Lower lobe of right lung (tissue), 2 donors: Measurements from ENCODE around the gene FRY. TPM values are rescaled to one million over a fixed set of nuclear protein-coding genes. Genes with fewer than 3 reads are reported as not detected.

Experiments
- ATAC-seq, 2 donors: fragments of 200-7000 bp; cut with Tn5 transposase; one replicate each; pipeline ENCODE4 v1.9.1; 2020 to 2022; ENCODE audit warnings: mild to moderate bottlenecking in 2 of 2, moderate library complexity in 2 of 2
- DNase-seq: peaks from one replicate; pipeline ENCODE4 v3.0.0-alpha.2; 2020
- H3K27ac ChIP-seq: fragments of 200-600 bp; one replicate; pipeline ENCODE4 v1.8.0; 2022
- H3K27me3 ChIP-seq: fragments of 200-600 bp; one replicate; pipeline ENCODE4 v1.8.0; 2022; ENCODE audit warnings: low read depth
- H3K36me3 ChIP-seq: fragments of 200-600 bp; one replicate; pipeline ENCODE4 v1.8.0; 2022; ENCODE audit warnings: mild to moderate bottlenecking
- H3K4me1 ChIP-seq: fragments of 200-600 bp; one replicate; pipeline ENCODE4 v1.8.0; 2022
- H3K4me3 ChIP-seq: fragments of 200-600 bp; one replicate; pipeline ENCODE4 v1.8.0; 2022; ENCODE audit warnings: mild to moderate bottlenecking
- H3K9me3 ChIP-seq: fragments of 200-600 bp; one replicate; pipeline ENCODE4 v1.8.0; 2022
- intact Hi-C: fragments of 100-400 bp; cut with DNase I; formaldehyde crosslinking; loops from one replicate; pipeline ENCODE4 v1.11.0; 2022
- total RNA-seq: library from RNA; stranded (reverse); fragmentation: NEBNext Ultra II Directional; extraction: Animal tissue kit (Norgen Biotek cat#: 25700); gene quantifications from one replicate; pipeline ENCODE4 v1.2.1, GENCODE V29; 2021
- TF ChIP-seq, protein P1 (sequence below): fragments of 200-600 bp; IDR thresholded peaks from one replicate; pipeline ENCODE4 v1.8.0; 2022; ENCODE audit warnings: antibody characterized with exemption, mild to moderate bottlenecking
- donor health status: DM: no; HTN: yes; CAD: no; lungs with severe emphysema.

Gene FRY
- total RNA-seq, 1 donor from 2014 or later: 93.7 TPM

DNA sequence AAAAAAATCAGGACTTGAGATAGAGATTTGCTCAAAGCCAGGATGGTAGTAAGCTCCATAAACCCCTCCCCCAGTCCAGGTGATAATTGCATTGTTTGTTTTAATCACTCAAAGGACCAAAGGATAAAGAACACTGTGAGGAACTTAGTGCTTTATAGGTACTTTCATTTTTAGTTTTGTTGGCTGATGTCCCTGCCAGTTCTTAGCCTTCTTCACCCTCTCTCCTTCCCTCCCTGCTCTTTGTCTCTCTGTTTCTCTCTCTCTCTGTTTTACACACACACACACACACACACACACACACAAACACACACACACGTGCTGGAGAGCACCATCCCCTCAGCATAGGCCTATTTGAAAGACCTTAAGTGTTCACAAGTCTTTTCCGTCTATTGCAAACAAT, 5.2 kb downstream of the FRY start:
- Histone ChIP-seq H3K27me3 (no peaks in the 10 kb centered on the region), H3K27ac (no peak overlapping the region), H3K9me3 (no peaks in the 10 kb centered on the region), H3K36me3 (no peaks in the 10 kb centered on the region), H3K4me1 (peaks cover 16% of the 10 kb centered on the region), H3K4me3 (no peak overlapping the region)
- ATAC-seq (peak in 1 of 2 donors; percentile 35), DNase-seq (no peak)
- intact Hi-C loops: no loop called here
- TF ChIP-seq, protein P1, sequence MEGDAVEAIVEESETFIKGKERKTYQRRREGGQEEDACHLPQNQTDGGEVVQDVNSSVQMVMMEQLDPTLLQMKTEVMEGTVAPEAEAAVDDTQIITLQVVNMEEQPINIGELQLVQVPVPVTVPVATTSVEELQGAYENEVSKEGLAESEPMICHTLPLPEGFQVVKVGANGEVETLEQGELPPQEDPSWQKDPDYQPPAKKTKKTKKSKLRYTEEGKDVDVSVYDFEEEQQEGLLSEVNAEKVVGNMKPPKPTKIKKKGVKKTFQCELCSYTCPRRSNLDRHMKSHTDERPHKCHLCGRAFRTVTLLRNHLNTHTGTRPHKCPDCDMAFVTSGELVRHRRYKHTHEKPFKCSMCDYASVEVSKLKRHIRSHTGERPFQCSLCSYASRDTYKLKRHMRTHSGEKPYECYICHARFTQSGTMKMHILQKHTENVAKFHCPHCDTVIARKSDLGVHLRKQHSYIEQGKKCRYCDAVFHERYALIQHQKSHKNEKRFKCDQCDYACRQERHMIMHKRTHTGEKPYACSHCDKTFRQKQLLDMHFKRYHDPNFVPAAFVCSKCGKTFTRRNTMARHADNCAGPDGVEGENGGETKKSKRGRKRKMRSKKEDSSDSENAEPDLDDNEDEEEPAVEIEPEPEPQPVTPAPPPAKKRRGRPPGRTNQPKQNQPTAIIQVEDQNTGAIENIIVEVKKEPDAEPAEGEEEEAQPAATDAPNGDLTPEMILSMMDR: no peak

DNA sequence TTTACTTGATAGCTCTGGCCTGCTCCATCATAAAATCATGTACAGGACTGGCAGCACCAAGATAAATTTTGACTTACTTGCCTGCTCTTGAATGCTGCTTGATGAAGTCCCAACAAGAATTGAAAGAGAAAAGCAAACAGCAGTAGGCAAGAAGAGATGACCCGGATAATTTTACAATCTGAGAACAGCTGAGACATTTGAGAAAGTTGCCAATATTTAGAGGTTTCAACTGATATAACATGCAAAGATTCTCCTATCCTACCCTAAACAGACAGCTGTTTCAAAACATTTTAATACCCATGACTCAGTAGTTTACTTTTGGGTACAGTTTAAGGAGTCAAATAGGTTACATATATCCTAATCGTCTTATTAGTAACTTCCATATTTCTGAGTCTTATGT, 5.9 kb downstream of the FRY start:
- H3K27ac ChIP-seq: no peak overlapping the region
- no peaks in the 10 kb centered on the region for H3K9me3 ChIP-seq
- ATAC-seq (no peak), DNase-seq (no peak)
- H3K4me1 ChIP-seq: peaks cover 12% of the 10 kb centered on the region
- intact Hi-C loops: no loop called here
- TF ChIP-seq, protein P1: no peak
- H3K36me3 ChIP-seq: no peaks in the 10 kb centered on the region
- H3K27me3 ChIP-seq: no peaks in the 10 kb centered on the region
- H3K4me3 ChIP-seq: no peak overlapping the region

DNA sequence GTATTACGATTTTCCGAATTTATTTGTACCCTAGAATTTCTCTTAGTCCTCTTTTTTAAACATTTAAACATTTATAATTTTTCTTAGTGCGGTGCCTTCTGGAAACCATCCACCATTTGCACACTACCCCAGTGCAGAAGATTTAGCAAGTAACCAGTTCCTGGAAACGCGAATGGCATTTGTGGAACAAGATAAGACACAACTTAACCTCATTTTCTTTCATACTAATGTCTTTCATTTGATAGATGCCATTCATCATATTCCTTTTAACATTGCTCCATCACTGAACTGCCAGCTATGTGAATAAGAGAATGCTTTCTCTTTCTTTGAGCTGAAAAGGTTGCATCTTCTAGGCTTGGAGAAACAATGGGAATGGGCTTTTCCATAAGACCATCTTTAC, 6.8 kb downstream of the FRY start:
- intact Hi-C loops: no loop called here
- DNase-seq (no peak), ATAC-seq (no peak)
- Histone ChIP-seq H3K27ac (no peak overlapping the region), H3K9me3 (no peaks in the 10 kb centered on the region), H3K4me1 (peaks cover 12% of the 10 kb centered on the region), H3K36me3 (no peaks in the 10 kb centered on the region), H3K27me3 (no peaks in the 10 kb centered on the region), H3K4me3 (no peak overlapping the region)
- TF ChIP-seq, protein P1: no peak

DNA sequence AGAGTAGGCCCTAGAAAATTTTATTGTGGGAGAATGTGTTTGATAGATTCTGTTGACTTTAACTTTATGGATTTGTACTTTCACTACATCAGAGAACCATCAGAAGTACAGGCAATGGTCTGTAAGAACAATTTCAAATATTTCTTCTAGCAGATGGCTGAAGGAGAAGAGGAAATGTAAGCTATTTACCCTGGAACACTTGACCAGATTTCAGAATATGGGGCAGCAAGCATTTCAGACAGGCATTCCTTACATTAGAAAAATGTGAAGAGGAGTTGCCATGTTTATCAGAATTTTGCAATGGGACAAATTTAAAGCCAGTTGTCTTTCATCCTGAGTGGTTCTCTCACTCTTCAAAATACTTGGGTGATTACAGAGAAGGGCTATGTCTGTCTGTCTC, 7.5 kb downstream of the FRY start:
- intact Hi-C loops: no loop called here
- Histone ChIP-seq H3K4me1 (peaks cover 12% of the 10 kb centered on the region), H3K9me3 (no peaks in the 10 kb centered on the region), H3K4me3 (no peak overlapping the region), H3K27ac (no peak overlapping the region), H3K27me3 (no peaks in the 10 kb centered on the region), H3K36me3 (no peaks in the 10 kb centered on the region)
- DNase-seq (no peak), ATAC-seq (no peak)
- TF ChIP-seq, protein P1: no peak

DNA sequence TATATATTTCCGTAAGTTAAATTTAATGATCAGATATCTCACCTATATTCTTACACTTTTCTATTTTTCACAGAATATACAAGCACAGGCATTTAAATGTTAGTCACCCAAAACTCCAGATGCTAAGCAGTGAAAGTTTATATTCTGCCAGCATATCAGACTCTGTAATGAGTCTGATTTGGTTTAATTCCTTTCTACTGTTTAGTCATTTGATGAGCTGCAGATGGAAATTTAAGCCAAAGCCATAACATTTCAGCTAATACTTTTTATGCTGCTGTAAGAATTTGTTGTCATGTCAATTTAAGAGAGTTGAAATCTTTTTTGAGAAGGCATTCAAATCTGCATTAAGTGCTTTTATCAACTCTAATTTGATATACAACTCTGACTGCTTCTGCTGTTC, 8.0 kb downstream of the FRY start:
- H3K4me3 ChIP-seq: no peak overlapping the region
- H3K27me3 ChIP-seq: no peaks in the 10 kb centered on the region
- ATAC-seq (no peak), DNase-seq (no peak)
- TF ChIP-seq, protein P1: no peak
- intact Hi-C loops: no loop called here
- H3K4me1 ChIP-seq: peaks cover 12% of the 10 kb centered on the region
- H3K9me3 ChIP-seq: no peaks in the 10 kb centered on the region
- no peak overlapping the region for H3K27ac ChIP-seq
- H3K36me3 ChIP-seq: no peaks in the 10 kb centered on the region
